ENCODE results near the gene FMNL3.

DNA sequence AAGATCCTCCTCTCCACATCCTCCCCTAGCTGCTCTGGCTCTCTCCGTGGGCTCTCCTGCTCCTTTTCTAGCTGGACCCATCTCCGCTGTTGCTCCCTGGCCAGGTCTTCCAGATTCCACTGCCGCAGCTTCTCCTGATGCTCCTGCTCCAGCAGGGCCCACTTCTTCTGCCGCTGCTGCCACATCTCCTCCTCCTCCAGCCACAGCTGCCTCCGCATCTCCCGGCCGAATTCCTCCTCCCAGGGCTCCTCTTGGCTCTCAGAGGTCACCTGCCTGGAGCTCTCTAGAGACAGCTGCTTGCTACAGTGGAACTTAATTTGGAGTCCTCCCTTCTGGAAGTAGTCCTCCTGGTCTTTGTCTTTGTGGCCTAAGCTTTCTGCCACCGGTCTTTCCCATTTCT is 107.2 kb downstream of the FMNL3 start:
- TF ChIP-seq, protein P1, sequence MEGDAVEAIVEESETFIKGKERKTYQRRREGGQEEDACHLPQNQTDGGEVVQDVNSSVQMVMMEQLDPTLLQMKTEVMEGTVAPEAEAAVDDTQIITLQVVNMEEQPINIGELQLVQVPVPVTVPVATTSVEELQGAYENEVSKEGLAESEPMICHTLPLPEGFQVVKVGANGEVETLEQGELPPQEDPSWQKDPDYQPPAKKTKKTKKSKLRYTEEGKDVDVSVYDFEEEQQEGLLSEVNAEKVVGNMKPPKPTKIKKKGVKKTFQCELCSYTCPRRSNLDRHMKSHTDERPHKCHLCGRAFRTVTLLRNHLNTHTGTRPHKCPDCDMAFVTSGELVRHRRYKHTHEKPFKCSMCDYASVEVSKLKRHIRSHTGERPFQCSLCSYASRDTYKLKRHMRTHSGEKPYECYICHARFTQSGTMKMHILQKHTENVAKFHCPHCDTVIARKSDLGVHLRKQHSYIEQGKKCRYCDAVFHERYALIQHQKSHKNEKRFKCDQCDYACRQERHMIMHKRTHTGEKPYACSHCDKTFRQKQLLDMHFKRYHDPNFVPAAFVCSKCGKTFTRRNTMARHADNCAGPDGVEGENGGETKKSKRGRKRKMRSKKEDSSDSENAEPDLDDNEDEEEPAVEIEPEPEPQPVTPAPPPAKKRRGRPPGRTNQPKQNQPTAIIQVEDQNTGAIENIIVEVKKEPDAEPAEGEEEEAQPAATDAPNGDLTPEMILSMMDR (IDR thresholded peaks at IDR 0.05), result no peak
- TF ChIP-seq POLR2A (IDR thresholded peaks at IDR 0.05), result no peak

All from vagina (tissue), 2 donors.